CD4-positive, alpha-beta T cell treated with Interleukin-6 for 4 hours (primary cell): ENCODE data around the gene GRID2.
"Not testable (repeated sequence)": the region's sequence is repeated elsewhere in the genome, so short reads cannot be mapped to it uniquely, and the experiment has no call there.

Source experiments
- DNase-seq: peaks from one replicate; pipeline ENCODE4 v3.0.0-alpha.2; 2020; ENCODE audit warnings: mixed read lengths

The GRID2 gene

DNA sequence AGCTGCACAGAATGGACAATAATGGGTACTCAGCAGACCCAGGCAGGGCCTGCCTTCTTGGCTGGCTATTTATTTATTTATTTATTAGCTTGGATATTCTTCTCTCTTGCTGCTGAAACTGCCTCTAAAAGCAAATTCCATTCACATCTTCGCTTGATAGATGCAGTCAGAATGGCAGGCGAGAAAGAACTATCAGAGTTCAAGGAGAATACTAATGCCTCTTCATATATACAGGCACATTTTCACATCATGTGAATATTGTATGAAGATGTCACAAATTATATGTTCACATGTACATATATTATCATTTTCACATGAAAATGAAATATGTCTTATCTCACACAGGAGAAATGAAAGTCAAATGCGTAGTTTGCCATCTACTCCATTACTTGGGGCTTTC lies 1045.1 kb downstream of the GRID2 start:
- DNase-seq, result no peak

DNA sequence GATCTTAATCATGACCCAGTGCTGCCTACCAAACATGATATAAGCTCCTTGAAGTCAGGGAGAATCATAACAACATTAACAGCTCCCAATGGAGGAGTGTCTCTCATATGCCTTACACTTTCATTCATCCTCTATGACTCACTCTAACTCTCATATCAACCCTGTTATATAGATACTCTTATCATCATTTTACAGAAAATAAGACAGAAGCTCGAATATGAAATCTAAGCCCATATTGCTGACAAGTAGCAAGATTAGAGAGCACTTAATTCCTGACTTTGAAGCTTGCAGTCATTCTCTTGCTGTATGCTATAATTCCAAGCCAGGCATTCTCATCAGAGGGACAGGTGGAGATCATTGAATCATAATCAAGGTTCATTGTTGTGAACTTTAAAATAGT lies 1048.1 kb downstream of the GRID2 start:
- DNase-seq, result no peak

GRCh38 chr4:93355411-93355810 lies 1051.6 kb downstream of the GRID2 start:
- no peak for DNase-seq

GRCh38 chr4:93359586-93359985 lies 1055.8 kb downstream of the GRID2 start:
- DNase-seq, result no peak

GRCh38 chr4:93366169-93366755 lies 1062.5 kb downstream of the GRID2 start:
- not testable (repeated sequence) for DNase-seq

- DNase-seq, result no peak
Observed at GRCh38 chr4:93368968-93369367, 1065.2 kb downstream of the GRID2 start.

DNA sequence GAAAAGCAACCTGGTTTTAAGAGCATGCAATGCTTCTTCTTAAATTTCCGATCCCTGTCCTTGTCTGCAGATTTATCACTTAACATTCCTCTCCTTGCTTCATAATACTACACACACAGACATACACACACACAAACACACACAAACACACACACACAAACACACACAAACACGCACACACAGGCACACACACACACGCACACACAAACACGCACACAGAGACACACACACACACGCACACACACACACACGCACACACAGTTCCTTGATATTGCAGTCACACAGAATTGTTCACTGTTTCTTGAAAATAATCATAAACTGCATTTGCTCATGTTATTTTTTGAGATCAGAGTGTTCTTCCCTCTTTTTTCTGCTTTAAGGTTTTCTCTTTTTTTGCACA lies 1066.5 kb downstream of the GRID2 start:
- no peak for DNase-seq

DNA sequence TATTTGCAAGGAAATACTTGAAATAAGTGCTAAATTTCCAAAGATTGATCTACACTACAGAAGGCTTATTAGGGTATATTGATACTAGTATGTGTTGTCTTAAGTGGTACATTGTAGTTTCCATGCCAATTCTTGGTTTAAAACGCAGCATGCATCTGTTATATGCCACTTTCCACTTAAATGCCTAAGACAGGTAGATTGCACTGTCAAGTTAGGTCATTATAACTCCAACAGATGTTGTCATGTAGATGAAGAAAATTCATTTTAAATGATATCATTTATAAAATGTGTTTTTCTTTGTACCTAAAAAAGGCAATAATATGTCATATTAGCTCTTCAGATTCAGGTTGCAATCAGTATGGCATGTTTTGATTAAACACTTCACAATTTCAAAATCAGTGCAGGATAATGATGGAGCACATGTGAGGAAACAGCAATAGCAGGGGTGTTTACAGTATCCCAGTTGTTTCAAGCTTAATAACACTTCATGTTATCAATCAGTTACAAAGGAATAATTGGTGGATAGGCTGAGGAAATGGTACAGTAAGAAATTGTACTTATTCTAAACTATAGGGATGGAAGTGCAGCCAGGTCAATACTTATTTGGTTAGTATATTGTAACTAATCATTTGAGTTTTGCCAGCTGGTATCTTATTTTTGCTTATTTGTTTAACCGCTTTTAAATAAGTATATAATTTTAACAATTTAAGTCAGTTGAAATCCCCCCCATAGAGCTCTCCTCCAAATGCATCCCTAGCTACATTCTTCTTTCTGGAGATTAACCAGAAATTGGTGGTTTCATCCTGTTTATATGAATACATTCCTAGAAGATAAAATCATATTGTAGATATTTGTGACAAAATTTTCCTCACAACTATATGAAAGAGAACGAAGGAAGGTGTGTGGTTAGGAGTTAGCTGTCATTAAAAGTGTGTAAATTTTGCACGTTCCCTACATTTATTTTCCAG lies 1070.4 kb downstream of the GRID2 start:
- DNase-seq, result no peak

DNA sequence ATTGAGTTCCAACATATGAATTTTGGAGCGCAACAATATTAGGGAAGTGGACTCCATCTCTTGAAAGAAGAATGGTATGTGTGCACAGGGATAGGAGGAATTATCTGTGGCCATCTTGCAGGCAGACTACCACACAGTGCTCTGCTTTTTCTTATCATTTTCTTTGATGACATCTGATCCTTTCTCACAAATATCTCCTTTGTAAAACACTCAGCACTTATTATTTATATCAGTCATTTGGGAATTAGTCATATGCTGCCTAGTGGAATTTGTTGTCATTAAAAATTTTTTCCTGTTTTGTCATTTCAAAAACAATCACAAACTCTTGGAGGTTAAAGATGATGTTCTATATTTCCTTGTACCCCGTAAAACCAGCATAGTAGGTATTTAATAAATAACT lies 1080.5 kb downstream of the GRID2 start:
- DNase-seq, result no peak

DNA sequence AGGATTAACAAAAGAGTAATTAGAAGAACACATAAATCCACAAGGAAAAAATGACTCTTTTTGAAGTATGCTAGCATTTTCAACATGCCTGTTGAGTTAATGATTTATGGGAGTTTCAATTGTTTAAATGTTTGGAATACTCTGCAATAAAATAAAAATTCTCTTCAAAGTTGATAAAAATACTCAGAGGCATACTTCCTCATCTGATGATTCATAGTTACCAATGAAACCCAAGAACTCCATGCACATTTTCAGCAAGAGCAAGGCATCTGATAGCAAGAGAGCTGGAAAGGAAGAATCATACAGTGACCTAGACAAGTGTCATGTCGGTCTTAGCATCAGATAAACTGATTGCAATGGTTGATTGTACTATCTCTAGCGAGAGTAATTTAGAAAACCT lies 1081.1 kb downstream of the GRID2 start:
- no peak for DNase-seq

- DNase-seq, result no peak
Observed at GRCh38 chr4:93394545-93395081, 1090.8 kb downstream of the GRID2 start.

GRCh38 chr4:93396272-93396671 lies 1092.5 kb downstream of the GRID2 start:
- no peak for DNase-seq

GRCh38 chr4:93403571-93403970 lies 1099.8 kb downstream of the GRID2 start:
- DNase-seq, result no peak

DNA sequence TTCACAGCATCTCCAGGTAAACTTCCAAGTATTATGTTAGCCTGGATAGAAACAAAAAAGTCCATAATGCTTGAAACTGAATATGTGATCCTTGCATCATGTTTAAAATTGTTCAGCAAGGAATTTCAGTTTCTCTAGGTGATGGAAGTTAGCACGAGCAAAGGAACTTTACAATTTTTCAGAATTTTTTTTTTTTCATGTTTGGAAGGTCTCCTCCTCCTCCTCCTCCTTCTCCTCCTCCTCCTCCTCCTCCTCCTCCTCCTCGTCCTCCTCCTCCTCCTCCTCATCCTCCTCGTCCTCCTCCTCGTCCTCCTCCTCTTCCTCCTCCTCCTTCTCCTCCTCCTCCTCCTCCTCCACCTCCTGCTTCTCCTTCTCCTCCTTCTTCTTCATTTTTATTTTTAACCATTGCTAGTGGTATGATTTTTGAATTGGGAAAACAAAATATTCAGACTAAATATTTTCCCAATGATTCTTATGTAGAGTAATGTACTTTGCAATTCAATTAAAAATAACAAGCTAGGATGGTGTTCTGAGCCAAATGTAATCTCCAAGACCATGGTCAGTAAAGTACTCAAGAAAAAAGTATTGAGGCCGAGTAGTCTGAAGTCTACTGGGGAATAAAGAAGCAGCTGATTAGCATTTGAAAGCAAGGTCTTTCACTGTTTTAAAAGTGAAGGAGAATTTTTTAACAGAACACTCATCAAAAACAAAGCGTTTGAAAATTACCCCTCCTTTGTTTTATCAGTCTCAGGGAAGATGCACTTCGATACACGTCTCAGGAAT lies 1103.9 kb downstream of the GRID2 start:
- no peak for DNase-seq

GRCh38 chr4:93409035-93409434 lies 1105.3 kb downstream of the GRID2 start:
- DNase-seq, result no peak

DNA sequence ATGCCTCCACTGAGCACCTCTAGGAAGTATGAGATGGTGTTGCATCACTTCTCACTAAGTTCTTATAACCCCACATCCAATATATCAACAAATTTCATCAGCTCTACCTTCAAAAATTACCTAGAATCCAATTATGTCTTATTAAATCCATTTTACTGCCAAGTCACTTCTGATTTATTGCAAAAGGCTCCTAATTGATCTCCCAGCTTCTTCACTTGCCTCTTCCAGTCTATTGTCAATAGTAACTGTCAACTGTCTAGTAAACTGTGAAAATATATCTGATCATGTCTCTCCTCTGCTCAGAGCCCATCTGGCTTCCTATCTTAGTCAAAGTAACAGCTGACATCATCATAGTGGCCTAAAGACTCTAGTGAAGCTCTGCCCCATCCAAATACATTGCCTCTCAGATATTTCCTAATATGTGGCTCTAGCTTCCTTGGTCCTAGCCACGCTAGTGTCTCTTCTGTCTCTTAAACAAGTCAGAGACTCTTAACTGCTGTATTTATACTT lies 1110.3 kb downstream of the GRID2 start:
- no peak for DNase-seq

DNA sequence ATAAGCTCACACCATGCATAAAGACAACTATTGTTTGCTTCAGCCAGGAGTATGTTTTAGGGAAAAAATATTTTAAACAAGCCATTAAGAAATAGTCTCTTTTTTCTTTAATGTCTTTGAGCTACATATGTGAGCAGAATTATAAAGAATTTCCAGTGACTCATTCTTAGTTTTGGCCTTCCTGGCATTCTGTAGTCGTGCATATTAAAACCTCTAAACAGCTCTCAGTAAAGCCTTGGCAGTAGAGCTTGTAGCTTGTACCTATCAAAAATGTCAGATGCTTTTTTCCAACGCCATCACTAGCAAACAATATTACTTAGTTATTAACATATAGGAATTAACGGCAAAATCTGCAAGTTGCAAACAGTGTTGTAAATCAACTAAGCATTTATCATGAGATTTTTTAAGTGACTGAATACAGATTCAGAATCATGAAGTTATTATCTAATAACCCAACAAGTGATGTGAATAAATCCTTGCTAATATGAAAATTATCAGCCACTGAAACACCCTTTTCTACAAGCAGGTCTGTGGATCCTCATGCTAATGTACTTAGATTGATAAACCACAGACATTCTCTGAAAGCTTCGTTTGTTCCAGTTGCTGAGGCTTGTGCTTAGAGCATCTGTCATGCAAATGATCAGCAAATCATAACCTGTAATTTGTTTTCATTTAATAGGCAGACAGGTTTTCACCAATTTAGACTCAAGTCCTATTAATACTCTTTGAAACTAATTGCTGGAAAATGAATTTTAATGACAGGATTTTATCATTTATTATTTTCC lies 1112.8 kb downstream of the GRID2 start:
- no peak for DNase-seq

DNA sequence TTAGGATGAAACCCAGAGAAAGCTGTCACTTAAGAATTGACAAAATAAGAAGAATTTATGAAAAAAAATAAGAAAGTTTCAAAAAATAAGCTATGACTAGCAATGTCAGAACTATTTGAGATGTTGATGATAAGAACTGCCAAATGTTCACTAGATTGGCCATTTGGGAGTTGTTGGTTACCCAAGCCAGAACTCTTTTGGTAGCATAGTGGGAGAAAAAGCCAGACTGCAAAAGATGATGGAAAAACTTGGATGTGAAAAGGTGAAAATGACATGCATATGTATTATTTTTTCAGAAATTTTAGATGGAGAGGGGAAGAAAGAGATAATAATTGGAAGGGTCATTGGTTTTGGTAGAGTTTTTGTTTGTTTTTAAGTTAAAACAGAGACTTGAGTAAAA lies 1127.6 kb downstream of the GRID2 start:
- no peak for DNase-seq

DNA sequence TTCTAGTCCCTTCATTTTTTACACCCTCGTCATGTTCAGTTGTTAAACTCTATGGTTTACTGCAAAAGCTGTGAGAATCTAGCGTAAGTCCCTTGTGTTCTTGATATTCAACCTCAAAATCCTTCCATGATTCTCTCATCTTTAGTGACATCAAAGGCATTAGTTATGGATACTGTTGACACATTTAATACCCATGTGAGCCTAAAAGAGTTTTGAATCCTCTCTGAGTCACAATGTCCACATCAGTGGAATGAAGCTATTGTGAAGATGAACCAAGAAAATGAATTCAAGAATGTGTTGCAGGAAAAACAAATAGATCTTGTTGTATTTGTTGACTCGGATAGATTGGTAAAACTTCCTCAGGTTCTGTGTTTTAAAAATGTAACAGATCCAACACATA lies 1130.1 kb downstream of the GRID2 start:
- no peak for DNase-seq

DNA sequence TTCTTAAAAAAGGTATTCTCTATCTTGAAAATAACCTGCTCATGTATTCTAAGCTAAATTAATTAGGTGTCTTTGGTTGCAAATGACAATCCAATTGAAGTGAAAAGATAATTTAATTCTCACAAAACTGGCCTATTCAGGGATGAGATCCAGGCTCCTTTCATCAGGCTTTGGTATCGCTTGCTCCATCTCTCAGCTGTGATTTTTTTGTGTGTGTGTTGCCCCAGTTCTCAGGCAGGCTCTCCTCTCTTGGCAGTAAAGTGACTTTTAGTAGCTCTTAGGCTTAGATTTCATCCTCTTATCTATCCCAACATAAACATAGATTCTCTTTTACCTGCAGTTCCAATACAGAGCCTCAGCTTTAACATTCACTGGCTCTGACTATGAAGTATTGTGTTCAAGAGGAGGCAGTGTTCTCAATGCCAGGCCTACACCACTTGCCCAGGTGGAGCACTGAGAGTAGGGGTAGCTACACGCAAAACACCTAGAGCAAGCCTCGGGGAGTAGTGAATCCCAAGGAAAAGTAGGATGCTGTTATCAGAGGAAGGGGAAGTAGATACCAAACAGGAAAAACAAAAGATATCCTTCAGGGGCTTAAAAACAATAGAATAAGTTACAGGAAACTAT lies 1132.3 kb downstream of the GRID2 start:
- DNase-seq, result no peak

GRCh38 chr4:93437991-93438390 lies 1134.2 kb downstream of the GRID2 start:
- DNase-seq, result no peak

DNA sequence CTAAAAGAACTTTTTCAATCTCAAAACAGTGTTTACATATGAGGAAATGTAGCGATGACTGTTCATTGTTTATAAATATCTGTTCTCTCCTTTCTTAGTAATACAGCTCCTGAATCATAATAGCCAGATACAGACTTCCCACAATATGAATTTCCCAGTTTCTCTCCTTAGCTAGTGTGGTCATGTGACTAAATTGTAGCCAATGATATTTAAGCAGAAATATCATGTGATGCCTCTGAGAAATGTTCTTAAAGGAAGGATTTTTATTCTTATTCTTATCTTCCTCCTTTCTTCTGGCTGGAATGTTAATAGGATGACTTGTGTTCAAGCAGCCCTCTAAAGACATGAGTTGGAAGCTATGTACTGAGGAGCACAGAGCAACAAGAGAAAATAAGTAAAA lies 1141.1 kb downstream of the GRID2 start:
- no peak for DNase-seq
